Cardiac septum (tissue), 1 donor: ENCODE data around the gene MDH1. TPM values are rescaled to one million over a fixed set of nuclear protein-coding genes. Genes with fewer than 3 reads are reported as not detected.
"Not testable (repeated sequence)": the region's sequence is repeated elsewhere in the genome, so short reads cannot be mapped to it uniquely, and the experiment has no call there.

Experiments used
- DNase-seq: peaks from one replicate; pipeline ENCODE4 v3.0.0-alpha.2; 2020; ENCODE audit warnings: low spot score
- intact Hi-C: fragments of 100-400 bp; cut with DNase I; formaldehyde crosslinking; loops from one replicate; pipeline ENCODE4 v1.14.0; 2022
- total RNA-seq: library from RNA; stranded (reverse); fragmentation: NEBNext Ultra II Directional; extraction: Animal tissue kit (Norgen Biotek cat#: 25700); gene quantifications from one replicate; pipeline ENCODE4 v1.2.1, GENCODE V29; 2021
- donor health status: DM: no; HTN: no; CAD: no.

Gene MDH1
- total RNA-seq, 1 donor from 2014 or later, result 1,107 TPM

DNA sequence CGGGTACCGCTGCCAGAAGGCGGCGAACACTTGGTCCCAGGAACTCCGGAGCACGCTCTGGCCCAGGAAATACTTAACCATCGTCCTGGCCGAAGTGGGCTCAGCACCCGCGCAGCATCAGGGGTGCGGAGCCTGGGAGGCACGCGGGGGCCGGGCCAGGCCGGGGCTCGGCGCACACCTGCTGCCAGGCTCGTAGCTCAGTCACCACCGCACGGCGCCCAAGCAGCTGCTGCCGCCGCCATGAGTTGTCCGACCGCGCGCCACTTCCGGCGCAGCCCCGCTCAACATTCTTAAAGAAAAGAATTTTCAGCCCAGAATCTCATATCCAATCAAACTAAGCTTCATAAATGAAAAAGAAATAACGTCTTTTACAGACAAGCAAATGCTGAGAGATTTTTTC lies 34.0 kb downstream of the MDH1 start:
- no peak for DNase-seq
- intact Hi-C loops, result no loop called here

DNA sequence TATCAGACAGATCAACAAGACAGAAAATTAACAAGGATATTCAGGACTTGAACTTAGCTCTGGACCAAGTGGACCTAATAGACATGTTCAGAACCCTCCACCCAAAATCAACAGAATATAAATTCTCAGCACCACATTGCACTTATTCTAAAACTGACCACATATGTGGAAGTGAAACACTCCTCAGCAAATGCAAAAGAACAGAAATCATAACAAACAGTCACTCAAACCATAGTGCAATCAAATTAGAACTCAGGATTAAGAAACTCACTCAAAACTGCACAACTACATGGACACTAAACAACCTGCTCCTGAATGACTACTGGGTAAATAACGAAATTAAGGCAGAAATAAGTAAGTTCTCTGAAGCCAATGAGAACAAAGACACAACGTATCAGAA lies 35.0 kb downstream of the MDH1 start:
- intact Hi-C loops, DNase-seq: not testable (repeated sequence)

DNA sequence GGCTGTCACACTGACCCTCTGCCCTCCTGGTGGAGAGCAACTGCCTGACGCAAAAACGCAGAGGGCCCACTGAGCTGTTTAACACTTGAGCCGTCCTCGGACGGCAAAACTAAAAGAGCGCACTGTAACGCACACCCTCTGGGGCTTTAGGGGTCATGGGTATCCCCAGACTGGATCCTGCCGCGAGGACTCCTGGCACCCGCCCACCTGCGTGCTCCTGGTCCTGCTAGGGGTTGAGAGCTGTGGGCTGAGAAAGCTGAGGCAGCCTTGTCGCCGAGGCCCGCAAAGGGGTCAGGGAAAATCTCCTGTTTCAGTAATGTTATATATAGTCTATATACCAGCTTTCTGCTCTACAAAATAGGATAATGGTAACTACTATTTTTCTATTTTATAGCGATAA lies 39.1 kb downstream of the MDH1 start:
- no peak for DNase-seq
- intact Hi-C loops, result no loop called here

DNA sequence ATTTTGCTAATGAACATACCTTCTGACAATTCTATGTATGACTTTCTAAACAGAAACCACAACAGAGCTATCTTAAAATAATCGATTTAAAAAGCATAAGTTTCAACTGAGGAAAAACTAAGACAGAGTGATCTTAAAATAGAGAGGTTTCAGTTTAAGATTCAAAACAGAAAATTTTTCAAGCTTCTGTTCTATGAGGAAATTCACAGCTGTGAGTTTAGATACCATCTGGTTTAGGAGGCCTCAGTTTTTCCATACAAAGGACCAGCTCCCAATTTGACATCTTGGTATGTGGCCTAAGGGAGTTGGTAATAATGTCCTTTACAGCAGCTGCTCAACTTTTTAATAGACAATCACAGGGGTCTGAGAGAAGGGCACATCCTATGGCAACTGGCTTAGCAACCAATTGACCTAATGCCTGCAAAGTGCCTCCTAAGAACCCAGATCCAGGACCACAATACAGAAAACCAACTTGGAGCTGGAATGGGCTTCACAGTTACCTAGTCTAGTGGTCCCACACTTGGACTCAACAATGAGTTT lies 39.7 kb downstream of the MDH1 start:
- intact Hi-C loops, result no loop called here
- DNase-seq, result no peak

DNA sequence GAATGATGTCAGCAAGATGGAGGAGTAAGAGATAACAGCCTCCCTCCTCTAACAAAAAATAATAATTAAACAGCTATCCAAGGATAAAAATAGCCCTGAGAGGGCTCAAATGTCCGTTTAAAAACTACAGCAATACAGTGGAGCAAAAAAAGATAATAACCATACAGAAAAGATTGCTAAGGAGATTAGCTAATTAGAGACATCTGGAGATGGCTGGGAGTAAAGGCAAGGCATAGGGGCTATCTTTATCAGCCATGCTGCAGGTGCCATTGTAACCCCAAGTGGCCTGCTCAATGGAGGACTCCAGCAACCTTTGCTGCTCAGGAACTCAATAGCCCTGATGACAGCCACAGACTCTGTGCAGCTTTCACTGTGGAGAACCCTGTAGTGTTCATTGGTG lies 42.7 kb downstream of the MDH1 start:
- no peak for DNase-seq
- intact Hi-C loops, result no loop called here

DNA sequence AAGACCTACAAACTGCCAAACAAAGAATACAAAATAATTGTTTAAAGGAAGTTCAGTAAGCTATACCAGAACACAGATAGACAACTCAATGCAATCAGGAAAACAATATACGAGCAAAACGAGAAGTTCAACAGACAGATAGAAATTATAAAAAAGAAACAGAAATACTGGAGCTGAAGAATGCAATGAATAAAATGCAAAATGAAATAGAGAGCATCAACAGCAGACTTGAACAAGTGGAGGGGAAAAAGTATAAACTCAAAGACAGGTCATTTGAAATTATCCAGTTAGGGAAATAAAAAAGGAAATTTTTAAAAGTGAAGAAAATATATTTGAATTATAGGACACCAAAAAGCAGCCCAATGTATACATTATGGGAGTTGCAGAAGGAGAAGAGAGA lies 43.6 kb downstream of the MDH1 start:
- intact Hi-C loops, result no loop called here
- no peak for DNase-seq

DNA sequence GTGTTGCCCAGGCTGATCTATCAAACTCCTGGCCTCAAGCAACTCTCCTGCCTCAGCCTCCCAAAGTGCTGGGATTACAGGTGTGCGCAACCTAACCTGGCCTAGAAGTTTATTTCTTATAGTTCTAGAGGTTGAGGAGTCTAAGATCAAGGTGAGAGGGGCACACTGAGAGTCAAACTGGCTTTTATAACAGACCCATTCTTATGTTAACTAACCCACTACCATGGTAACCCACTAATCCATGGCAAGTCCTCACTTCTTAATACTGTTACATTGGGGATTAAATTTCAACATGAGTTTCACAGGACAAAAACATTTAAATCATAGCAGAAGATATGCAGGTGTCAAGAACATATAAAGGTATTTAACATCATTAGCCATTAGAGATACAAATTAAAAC lies 50.6 kb downstream of the MDH1 start:
- no peak for DNase-seq
- intact Hi-C loops, result no loop called here

DNA sequence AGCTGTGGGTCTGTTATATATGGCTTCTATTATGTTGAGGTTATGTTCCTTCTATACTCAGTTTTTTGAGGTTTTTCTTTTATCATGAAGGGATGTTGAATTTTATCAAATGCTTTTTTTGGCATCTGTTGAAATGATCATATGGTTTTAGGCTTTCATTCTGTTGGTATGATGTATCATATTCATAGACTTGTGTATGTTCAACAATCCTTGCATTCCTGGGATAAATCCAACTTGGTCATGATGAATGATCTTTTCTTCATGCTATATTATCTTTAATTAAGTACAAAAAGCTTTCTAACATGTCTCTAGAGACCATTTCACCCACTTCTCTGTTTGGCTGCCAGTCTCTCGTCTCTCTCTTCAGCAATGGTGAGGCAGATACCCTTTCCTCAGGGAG lies 54.2 kb downstream of the MDH1 start:
- intact Hi-C loops, result no loop called here
- no peak for DNase-seq

DNA sequence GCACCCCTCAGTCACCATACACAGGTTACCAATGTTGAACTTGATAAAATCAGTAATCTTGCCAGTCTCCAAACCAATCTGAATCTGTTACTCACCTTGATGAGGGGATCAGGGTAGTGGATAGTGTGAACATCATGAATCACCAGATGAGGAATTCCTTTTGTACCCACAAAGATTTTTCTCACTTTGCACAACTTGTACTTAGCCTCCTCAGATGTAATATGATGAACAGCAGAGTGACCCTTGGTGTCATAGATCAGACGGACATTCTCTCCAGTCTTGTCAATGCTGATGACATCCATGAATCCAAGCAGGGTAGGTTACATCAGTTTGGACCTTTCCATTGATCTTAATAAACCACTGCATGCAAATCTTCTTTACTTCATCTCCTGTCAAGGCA lies 54.7 kb downstream of the MDH1 start:
- DNase-seq, result no peak
- intact Hi-C loops, result no loop called here

DNA sequence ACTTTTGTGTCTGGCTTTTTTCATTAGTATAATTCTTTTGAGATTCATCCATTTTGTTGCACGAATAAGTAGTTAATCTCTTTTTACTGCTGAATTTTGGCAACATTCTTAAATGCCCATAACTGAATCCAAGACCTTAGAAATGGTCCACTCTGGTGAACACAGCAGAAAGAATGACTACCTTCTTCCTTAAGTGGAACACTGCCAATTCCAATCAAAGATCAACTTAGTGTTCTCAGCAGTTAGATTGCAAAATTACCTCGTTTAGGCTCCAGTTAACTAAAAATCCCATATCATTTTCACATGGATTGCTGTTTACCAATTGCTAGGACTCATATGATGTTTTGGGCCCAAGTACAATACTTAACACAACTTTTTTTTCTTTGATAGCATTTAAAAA lies 59.9 kb downstream of the MDH1 start:
- DNase-seq, result no peak
- intact Hi-C loops, result no loop called here

DNA sequence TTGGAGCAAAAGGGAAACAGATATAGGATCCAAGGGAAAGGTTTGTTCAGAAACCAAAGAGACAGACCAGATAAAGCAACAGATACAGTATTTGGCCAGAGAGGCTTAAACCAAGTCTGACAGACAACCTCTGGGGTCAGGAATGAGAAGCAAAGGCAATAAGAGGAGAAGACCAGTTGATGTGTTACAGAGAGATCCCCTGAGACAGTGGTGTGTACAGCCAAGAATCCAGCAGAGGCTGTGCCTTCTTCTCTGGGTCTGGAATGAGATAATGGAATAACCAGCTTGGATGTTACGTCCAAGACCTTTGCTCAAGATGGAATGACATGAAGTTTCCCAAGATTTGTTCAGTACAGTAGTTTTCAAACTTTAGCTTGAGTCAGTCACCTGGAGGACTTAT lies 61.1 kb downstream of the MDH1 start:
- intact Hi-C loops, result no loop called here
- no peak for DNase-seq

DNA sequence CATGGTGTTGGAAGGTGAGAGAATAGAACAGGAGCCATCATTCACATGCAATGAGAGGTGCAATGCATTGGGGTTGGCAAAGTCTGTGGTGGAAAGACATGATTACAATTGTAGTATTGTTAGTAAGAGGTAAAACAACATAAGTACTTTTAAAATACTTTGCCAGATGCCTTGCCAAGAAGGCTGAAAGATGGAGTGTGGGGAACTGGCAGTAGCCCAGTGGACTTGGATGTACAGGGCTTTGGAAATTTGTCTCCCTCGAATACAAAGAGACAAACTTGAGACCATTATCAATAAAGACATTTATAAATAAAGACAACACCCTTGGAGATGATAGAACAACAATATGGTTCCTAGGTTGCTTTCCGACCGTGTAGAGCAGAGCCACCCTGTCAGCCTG lies 62.0 kb downstream of the MDH1 start:
- no peak for DNase-seq
- intact Hi-C loops, result no loop called here

DNA sequence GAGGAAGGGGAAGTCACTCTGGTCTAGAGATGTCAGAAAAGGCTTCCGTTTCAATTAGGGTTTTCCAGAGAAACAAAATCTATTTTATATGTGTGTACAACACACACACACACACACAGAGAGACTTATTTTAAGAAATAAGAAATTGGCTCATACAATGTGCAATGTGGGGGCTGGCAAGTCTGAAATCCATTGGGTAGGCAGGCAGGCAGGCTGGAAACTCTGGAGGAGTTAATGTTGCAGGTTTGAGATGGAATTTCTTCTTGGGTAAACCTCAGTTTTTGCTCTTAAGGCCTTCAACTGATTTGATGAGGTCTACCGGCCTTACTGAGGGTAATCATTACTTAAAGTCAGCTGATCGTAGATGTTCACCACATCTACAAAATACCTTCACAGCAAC lies 62.6 kb downstream of the MDH1 start:
- intact Hi-C loops, result no loop called here
- DNase-seq, result no peak

DNA sequence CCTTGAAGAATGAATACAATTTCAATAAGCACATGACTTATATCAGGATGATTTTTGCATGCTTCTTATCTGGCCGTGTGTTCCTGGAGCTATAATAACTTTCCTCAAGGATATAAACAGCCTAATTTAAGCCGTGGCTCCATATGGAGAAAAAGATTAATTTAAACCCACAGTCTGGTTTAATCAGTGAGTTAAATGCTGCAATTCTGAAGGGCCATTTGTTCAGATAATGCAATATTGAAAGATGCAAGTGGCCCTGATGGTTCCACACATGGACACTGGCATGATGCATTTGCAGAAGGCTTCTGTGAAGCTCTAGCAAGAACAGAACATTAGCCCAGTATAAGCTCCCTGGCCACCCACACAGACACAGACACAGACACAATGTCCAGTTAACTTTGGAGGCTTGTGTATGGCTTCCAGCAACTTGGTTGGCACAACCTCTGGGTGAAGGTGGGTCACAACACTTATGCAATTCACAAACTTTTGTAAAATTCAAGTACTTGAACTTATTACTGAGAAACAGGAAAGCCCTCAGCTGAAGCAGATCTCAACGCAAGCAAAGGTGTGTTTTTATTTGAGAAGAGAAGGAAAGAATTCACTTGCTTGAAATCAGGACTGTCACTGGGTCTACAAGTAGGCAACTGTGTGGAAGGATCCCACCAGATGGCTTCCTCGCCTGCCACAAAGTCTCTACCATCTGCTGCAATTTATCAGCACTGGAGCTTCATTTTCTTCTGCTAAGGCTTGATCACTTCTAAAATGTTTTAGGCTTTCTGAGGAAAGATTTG lies 63.3 kb downstream of the MDH1 start:
- no peak for DNase-seq
- intact Hi-C loops, result no loop called here

DNA sequence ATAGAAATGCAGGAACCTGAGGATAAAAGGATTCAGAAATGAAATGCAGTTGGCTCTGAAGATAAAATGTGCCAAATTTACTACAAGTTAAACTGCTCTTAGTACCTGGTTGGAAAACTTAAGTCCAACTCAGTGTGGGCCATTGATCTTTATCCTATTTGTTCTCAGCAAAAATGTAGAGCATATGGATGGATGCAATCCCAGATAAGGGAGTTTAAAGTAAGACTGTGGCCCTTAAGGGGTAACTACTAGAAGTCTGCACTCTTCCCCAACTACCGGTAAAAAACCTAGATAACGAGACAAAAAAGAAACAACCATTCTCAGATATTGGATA lies 63.9 kb downstream of the MDH1 start:
- DNase-seq, result no peak
- intact Hi-C loops, result no loop called here

DNA sequence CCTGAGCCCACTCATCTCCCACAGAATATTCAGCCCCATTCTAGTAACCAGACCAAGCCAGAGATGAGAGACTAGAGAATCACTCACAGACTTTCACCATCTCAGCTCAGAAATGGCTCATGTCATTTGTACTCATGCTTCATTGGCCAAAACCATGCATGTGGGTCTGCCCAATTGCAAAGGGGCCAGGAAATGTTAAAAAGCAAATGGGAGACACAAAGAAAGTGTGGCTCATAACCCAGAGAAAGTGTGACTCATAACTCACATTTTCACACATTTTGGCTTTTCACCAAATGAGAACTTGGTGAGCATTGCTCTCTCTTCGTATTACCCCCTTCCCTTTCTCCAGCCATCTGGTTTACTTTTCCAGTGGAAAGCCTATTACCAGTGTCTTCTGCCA lies 66.2 kb downstream of the MDH1 start:
- intact Hi-C loops, result no loop called here
- no peak for DNase-seq

Other genes starting within 250 kb of the MDH1 start
- 27.3 TPM for gene WDPCP, start 486 bp upstream of the MDH1 start, total RNA-seq